Testis (tissue), 3 donors: Measurements from ENCODE around the gene DHRS3. TPM values are rescaled to one million over a fixed set of nuclear protein-coding genes. Genes with fewer than 3 reads are reported as not detected.

ENCODE experiments used
- DNase-seq: peaks from one replicate; pipeline ENCODE4 v3.0.0-alpha.2; 2019
- H3K27ac ChIP-seq, 2 donors: fragments of 200-600 bp; sonication (generic); one replicate each; pipeline ENCODE4 v1.5.1; 2019
- H3K27me3 ChIP-seq: fragments of 200-600 bp; sonication (generic); one replicate; pipeline ENCODE4 v1.5.1; 2019
- H3K36me3 ChIP-seq: fragments of 200-600 bp; sonication (generic); one replicate; pipeline ENCODE4 v1.5.1; 2017; ENCODE audit warnings: low read depth; ENCODE audit errors: missing control alignments
- H3K4me1 ChIP-seq: fragments of 200-600 bp; sonication (generic); one replicate; pipeline ENCODE4 v1.5.1; 2019
- H3K4me3 ChIP-seq, 2 donors: fragments of 200-600 bp; sonication (generic); one replicate each; pipeline ENCODE4 v1.5.1; 2017 to 2019
- H3K9me3 ChIP-seq: fragments of 200-600 bp; sonication (generic); one replicate; pipeline ENCODE4 v1.5.1; 2017
- CTCF ChIP-seq, 3 experiments: fragments of 450-650 bp in 2 of 3; fragments of 200-600 bp in 1 of 3; sonication (generic) in 1 of 3; IDR thresholded peaks; one replicate each; pipeline ENCODE4 v1.5.1; 2016 to 2019; ENCODE audit warnings: antibody characterized with exemption in 3 of 3, mild to moderate bottlenecking in 2 of 3, moderate library complexity in 1 of 3
- POLR2A ChIP-seq: fragments of 450-650 bp; IDR thresholded peaks from one replicate; pipeline ENCODE4 v1.6.1; 2017; ENCODE audit warnings: antibody characterized with exemption, mild to moderate bottlenecking, moderate library complexity
- WGBS, 2 donors: methylation state at CpG; one replicate each; pipeline ENCODE4 v1.1.5; 2018; 5-methylcytosine and 5-hydroxymethylcytosine counted together
- intact Hi-C: fragments of 100-400 bp; cut with DNase I; formaldehyde crosslinking; loops from one replicate; pipeline ENCODE4 v1.15.1; 2023; ENCODE audit warnings: low total_unique reads
- polyA plus RNA-seq: library from polyadenylated mRNA; stranded (reverse); fragments of 350-450 nt; fragmentation: Illumina TruSeq; extraction: RNeasy Lipid Tissue Mini Kit (QIAGEN cat#74804); gene quantifications from one replicate; pipeline ENCODE4 v1.2.3, GENCODE V29; 2014; ENCODE audit warnings: low read depth, low replicate concordance; ENCODE audit not compliant: insufficient read depth
- total RNA-seq, 2 donors: library from RNA; depleted of rRNA; stranded (reverse); fragments of >200 nt; gene quantifications; one replicate each; pipeline ENCODE4 v1.2.3, GENCODE V29; 2016

DHRS3 gene
- total and polyA plus RNA-seq, 3 donors from 2014 or later = 27.1 to 38.7 (median 30.2) TPM

GRCh38 chr1:12542616-12543592, 75.1 kb downstream of the DHRS3 start:
- intact Hi-C loops = no loop called here
- Histone ChIP-seq H3K27me3 (no peaks in the 10 kb centered on the region), H3K9me3 (no peaks in the 10 kb centered on the region), H3K4me1 (peaks cover 9% of the 10 kb centered on the region), H3K4me3 (no peak overlapping the region), H3K36me3 (no peaks in the 10 kb centered on the region), H3K27ac (no peak overlapping the region)
- TF ChIP-seq CTCF (IDR thresholded peaks at IDR 0.05) (no peak), POLR2A (no peak)
- no peak for DNase-seq
- 75 to 92% methylated on average over 9 of the region's 9 CpGs for WGBS, 2 donors

GRCh38 chr1:12542138-12542465, 75.9 kb downstream of the DHRS3 start:
- no peaks in the 10 kb centered on the region for H3K9me3 ChIP-seq
- peaks cover 9% of the 10 kb centered on the region for H3K4me1 ChIP-seq
- WGBS, 2 donors = 96 to 97% methylated on average over 7 to 9 of the region's 9 CpGs
- no peak overlapping the region for H3K4me3 ChIP-seq
- no peaks in the 10 kb centered on the region for H3K36me3 ChIP-seq
- DNase-seq = no peak
- intact Hi-C loops = no loop called here
- TF ChIP-seq POLR2A = no peak
- TF ChIP-seq CTCF (IDR thresholded peaks at IDR 0.05) = no peak
- no peak overlapping the region for H3K27ac ChIP-seq
- H3K27me3 ChIP-seq = no peaks in the 10 kb centered on the region

- H3K4me3 ChIP-seq = no peak overlapping the region
- no peak overlapping the region for H3K27ac ChIP-seq
- H3K4me1 ChIP-seq = peaks cover 9% of the 10 kb centered on the region
- H3K36me3 ChIP-seq = no peaks in the 10 kb centered on the region
- WGBS, 2 donors = 54 to 58% methylated on average over 9 to 17 of the region's 17 CpGs
- intact Hi-C loops = no loop called here
- TF ChIP-seq CTCF (IDR thresholded peaks at IDR 0.05) = no peak
- no peak for TF ChIP-seq POLR2A
- H3K9me3 ChIP-seq = no peaks in the 10 kb centered on the region
- no peak for DNase-seq
- no peaks in the 10 kb centered on the region for H3K27me3 ChIP-seq
Measured at GRCh38 chr1:12541274-12542137, 76.5 kb downstream of the DHRS3 start.

GRCh38 chr1:12540580-12541273, 77.3 kb downstream of the DHRS3 start:
- intact Hi-C loops = no loop called here
- TF ChIP-seq POLR2A = no peak
- no peak for TF ChIP-seq CTCF (IDR thresholded peaks at IDR 0.05)
- H3K36me3 ChIP-seq = no peaks in the 10 kb centered on the region
- H3K9me3 ChIP-seq = no peaks in the 10 kb centered on the region
- H3K27ac ChIP-seq = no peak overlapping the region
- H3K4me1 ChIP-seq = peaks cover 9% of the 10 kb centered on the region
- H3K27me3 ChIP-seq = no peaks in the 10 kb centered on the region
- WGBS, 2 donors = 77 to 87% methylated on average over 4 to 17 of the region's 17 CpGs
- H3K4me3 ChIP-seq = no peak overlapping the region
- no peak for DNase-seq
